ENCODE results near the gene SULT1E1.

The SULT1E1 gene

GRCh38 chr4:69860052-69860451 is at the start of gene SULT1E1:
TSS of gene SULT1E1 (minus strand) at chr4:69860145. CDS start at chr4:69857644, 2,501 bp downstream.
- DNase-seq, result no peak

GRCh38 chr4:69909195-69909594 is 49.2 kb upstream of the SULT1E1 start:
- DNase-seq, result no peak

- no peak for DNase-seq
These were observed 47.2 kb upstream of the SULT1E1 start for GRCh38 chr4:69907151-69907550.

- DNase-seq, result no peak
These were observed 36.7 kb upstream of the SULT1E1 start for GRCh38 chr4:69896530-69897116.

GRCh38 chr4:69894721-69895120 is 34.8 kb upstream of the SULT1E1 start:
- no peak for DNase-seq

- DNase-seq, result no peak
These were observed 34.2 kb upstream of the SULT1E1 start for GRCh38 chr4:69894186-69894585.

- DNase-seq, result peak; percentile 7
These were observed 28.4 kb upstream of the SULT1E1 start for GRCh38 chr4:69888336-69888735.

GRCh38 chr4:69882150-69882549 is 22.2 kb upstream of the SULT1E1 start:
- DNase-seq, result no peak

GRCh38 chr4:69881173-69881773 is 21.3 kb upstream of the SULT1E1 start:
- DNase-seq, result peak; percentile 15

- no peak for DNase-seq
These were observed 18.3 kb upstream of the SULT1E1 start for GRCh38 chr4:69878250-69878649.

GRCh38 chr4:69877453-69877852 is 17.5 kb upstream of the SULT1E1 start:
- DNase-seq, result no peak

- DNase-seq, result no peak
These were observed 16.1 kb upstream of the SULT1E1 start for GRCh38 chr4:69876071-69876470.

GRCh38 chr4:69875576-69875975 is 15.6 kb upstream of the SULT1E1 start:
- DNase-seq, result no peak

- no peak for DNase-seq
These were observed 14.6 kb upstream of the SULT1E1 start for GRCh38 chr4:69874507-69874906.

GRCh38 chr4:69861756-69862155 is 1.8 kb upstream of the SULT1E1 start:
- DNase-seq, result no peak

GRCh38 chr4:69860521-69861298 is 765 bp upstream of the SULT1E1 start:
- DNase-seq, result no peak

GRCh38 chr4:69859140-69859685 is 732 bp downstream of the SULT1E1 start:
- no peak for DNase-seq

- no peak for DNase-seq
These were observed 1.3 kb downstream of the SULT1E1 start for GRCh38 chr4:69858690-69859089.

- no peak for DNase-seq
These were observed 4.1 kb downstream of the SULT1E1 start for GRCh38 chr4:69855822-69856221.

- no peak for DNase-seq
These were observed 10.0 kb downstream of the SULT1E1 start for GRCh38 chr4:69849969-69850368.

- no peak for DNase-seq
These were observed 10.6 kb downstream of the SULT1E1 start for GRCh38 chr4:69849297-69849696.

GRCh38 chr4:69848028-69848427 is 11.9 kb downstream of the SULT1E1 start:
- no peak for DNase-seq

GRCh38 chr4:69843932-69844331 is 16.0 kb downstream of the SULT1E1 start:
- no peak for DNase-seq

- no peak for DNase-seq
These were observed 16.6 kb downstream of the SULT1E1 start for GRCh38 chr4:69843301-69843700.

All from GDM1 (cell line).